Loucy (cell line): ENCODE measurements around the gene CEACAM8.
"Not testable (repeated sequence)": the region's sequence is repeated elsewhere in the genome, so short reads cannot be mapped to it uniquely, and the experiment has no call there.

ENCODE experiments used
- H2AFZ ChIP-seq: fragments of 200-600 bp; sonication (generic); 2 replicates; pipeline ENCODE4 v1.6.0; 2016; ENCODE audit warnings: antibody characterized with exemption, mild to moderate bottlenecking, low read length, moderate library complexity
- H3F3A ChIP-seq: fragments of 200-600 bp; 2 replicates; pipeline ENCODE4 v1.6.0; 2016; ENCODE audit warnings: antibody characterized with exemption, low read depth, mild to moderate bottlenecking
- H3K27me3 ChIP-seq: fragments of 200-600 bp; sonication (generic); 2 replicates; pipeline ENCODE4 v1.6.1; 2014; ENCODE audit warnings: low read length, mild to moderate bottlenecking; ENCODE audit not compliant: insufficient read depth, poor library complexity, severe bottlenecking
- H3K36me3 ChIP-seq: fragments of 200-600 bp; sonication (generic); 2 replicates; pipeline ENCODE4 v1.6.1; 2016; ENCODE audit warnings: low read length; ENCODE audit not compliant: insufficient read depth
- H3K4me1 ChIP-seq: fragments of 200-600 bp; sonication (generic); 2 replicates; pipeline ENCODE4 v1.5.1; 2014; ENCODE audit warnings: low read length, mild to moderate bottlenecking; ENCODE audit not compliant: insufficient read depth, poor library complexity, severe bottlenecking
- H3K4me2 ChIP-seq: fragments of 200-600 bp; sonication (generic); 2 replicates; pipeline ENCODE4 v1.6.0; 2014; ENCODE audit warnings: antibody characterized with exemption, low read length, low read depth, mild to moderate bottlenecking; ENCODE audit not compliant: poor library complexity, severe bottlenecking
- H3K4me3 ChIP-seq: fragments of 200-600 bp; sonication (generic); 2 replicates; pipeline ENCODE4 v1.5.1; 2014; ENCODE audit warnings: low read length, mild to moderate bottlenecking, mixed read lengths; ENCODE audit not compliant: poor library complexity, severe bottlenecking
- H3K79me2 ChIP-seq: fragments of 200-600 bp; sonication (generic); 2 replicates; pipeline ENCODE4 v1.6.1; 2014; ENCODE audit warnings: low read length; ENCODE audit not compliant: insufficient read depth
- H3K9ac ChIP-seq: fragments of 200-600 bp; sonication (generic); 2 replicates; pipeline ENCODE4 v1.6.0; 2014; ENCODE audit warnings: mild to moderate bottlenecking, low read depth, low read length, moderate library complexity; ENCODE audit not compliant: poor library complexity, severe bottlenecking
- H3K9me2 ChIP-seq: fragments of 200-600 bp; sonication (generic); replicated peaks from 2 replicates; pipeline ENCODE4 v1.6.1; 2016; ENCODE audit warnings: low read depth, low read length, mixed read lengths
- H3K9me3 ChIP-seq: fragments of 200-600 bp; sonication (generic); 2 replicates; pipeline ENCODE4 v1.6.1; 2014; ENCODE audit warnings: mild to moderate bottlenecking, antibody characterized with exemption, low read length, low read depth; ENCODE audit not compliant: insufficient read depth
- H4K20me1 ChIP-seq: fragments of 200-600 bp; sonication (generic); 2 replicates; pipeline ENCODE4 v1.6.0; 2014; ENCODE audit warnings: antibody characterized with exemption, low read length, mild to moderate bottlenecking; ENCODE audit not compliant: insufficient read depth, poor library complexity, severe bottlenecking
- CTCF ChIP-seq: fragments of 200-600 bp; sonication (generic); conservative IDR thresholded peaks from 2 replicates; pipeline ENCODE4 v1.5.1; 2014; ENCODE audit warnings: mild to moderate bottlenecking, antibody characterized with exemption, low read length
- EZH2phosphoT487 ChIP-seq: fragments of 200-600 bp; IDR thresholded peaks from 2 replicates; pipeline ENCODE4 v1.6.1; 2018; ENCODE audit warnings: antibody characterized with exemption, mild to moderate bottlenecking, moderate library complexity, borderline replicate concordance

The CEACAM8 gene

GRCh38 chr19:42558450-42559150 lies 36.1 kb downstream of the CEACAM8 start:
- Histone ChIP-seq H2AFZ (no peak overlapping the region), H4K20me1 (no peaks in the 10 kb centered on the region), H3K4me1 (peaks cover 6% of the 10 kb centered on the region), H3K4me3 (no peak overlapping the region), H3F3A (no peaks in the 10 kb centered on the region), H3K36me3 (no peaks in the 10 kb centered on the region), H3K9me3 (no peaks in the 10 kb centered on the region), H3K79me2 (no peaks in the 10 kb centered on the region), H3K27me3 (no peaks in the 10 kb centered on the region), H3K9me2 (no peaks in the 10 kb centered on the region), H3K4me2 (no peak overlapping the region), H3K9ac (no peak overlapping the region)
- no peak for TF ChIP-seq CTCF
- TF ChIP-seq EZH2phosphoT487, result no peak

GRCh38 chr19:42557386-42557871 lies 37.3 kb downstream of the CEACAM8 start:
- not testable (repeated sequence) for H3K9me2 ChIP-seq, H3K36me3 ChIP-seq, H3K27me3 ChIP-seq, H4K20me1 ChIP-seq, H3K4me3 ChIP-seq, H2AFZ ChIP-seq, H3K79me2 ChIP-seq, H3F3A ChIP-seq, H3K9ac ChIP-seq, H3K4me2 ChIP-seq, H3K9me3 ChIP-seq
- peaks cover 10% of the 10 kb centered on the region for H3K4me1 ChIP-seq

- Histone ChIP-seq H4K20me1 (no peaks in the 10 kb centered on the region), H3K79me2 (no peaks in the 10 kb centered on the region), H3K4me2 (no peak overlapping the region), H3K4me3 (no peak overlapping the region), H3K9me2 (no peaks in the 10 kb centered on the region), H3F3A (no peaks in the 10 kb centered on the region), H3K9ac (no peak overlapping the region), H3K36me3 (no peaks in the 10 kb centered on the region), H3K9me3 (no peaks in the 10 kb centered on the region), H3K27me3 (no peaks in the 10 kb centered on the region), H2AFZ (no peak overlapping the region), H3K4me1 (peaks cover 10% of the 10 kb centered on the region)
- no peak for TF ChIP-seq EZH2phosphoT487
- TF ChIP-seq CTCF, result no peak
Measured at GRCh38 chr19:42555801-42556200, 38.9 kb downstream of the CEACAM8 start.

GRCh38 chr19:42555317-42555716 lies 39.4 kb downstream of the CEACAM8 start:
- no peaks in the 10 kb centered on the region for H3K9me2 ChIP-seq
- no peaks in the 10 kb centered on the region for H3K79me2 ChIP-seq
- H3K27me3 ChIP-seq, result no peaks in the 10 kb centered on the region
- no peak overlapping the region for H2AFZ ChIP-seq
- H3K9ac ChIP-seq, result no peak overlapping the region
- no peak overlapping the region for H3K4me3 ChIP-seq
- H3K4me2 ChIP-seq, result no peak overlapping the region
- H3K36me3 ChIP-seq, result no peaks in the 10 kb centered on the region
- H4K20me1 ChIP-seq, result no peaks in the 10 kb centered on the region
- TF ChIP-seq CTCF (no peak), EZH2phosphoT487 (no peak)
- H3F3A ChIP-seq, result no peaks in the 10 kb centered on the region
- H3K9me3 ChIP-seq, result no peaks in the 10 kb centered on the region
- H3K4me1 ChIP-seq, result peaks cover 10% of the 10 kb centered on the region
